ENCODE measurements around the gene TRAK2.

- no peak for TF ChIP-seq CTCF (conservative IDR thresholded peaks at IDR 0.05 in 1 of 2, IDR thresholded peaks at IDR 0.05 in 1 of 2; ENCODE audit: extremely low read depth in 1 of 2, insufficient read depth in 1 of 2, low read depth in 1 of 2, low read length in 2 of 2)
- no peak for TF ChIP-seq EZH2 (IDR thresholded peaks at IDR 0.05; ENCODE audit: borderline replicate concordance, low read length)
Measured at GRCh38 chr2:201440182-201440581, 11.1 kb downstream of the TRAK2 start.

All from mammary epithelial cell (primary cell).